Muscle of leg (tissue), 11 donors: ENCODE data around the gene DNAJA2. TPM values are rescaled to one million over a fixed set of nuclear protein-coding genes. Genes with fewer than 3 reads are reported as not detected.
A peak's percentile ranks its signal among the peaks of the same experiment; 100 is the strongest.
"Not testable (repeated sequence)": the region's sequence is repeated elsewhere in the genome, so short reads cannot be mapped to it uniquely, and the experiment has no call there.

ENCODE experiments used
- DNase-seq: peaks from one replicate; pipeline ENCODE4 v3.0.0; 2013
- H3K27ac ChIP-seq: one replicate; pipeline ENCODE4 v1.5.1; 2013; ENCODE audit warnings: mild to moderate bottlenecking, low read length, control low read depth
- H3K27me3 ChIP-seq: one replicate; pipeline ENCODE4 v1.6.1; 2013; ENCODE audit warnings: low read length; ENCODE audit not compliant: control insufficient read depth, insufficient read depth
- H3K36me3 ChIP-seq: one replicate; pipeline ENCODE4 v1.6.1; 2013; ENCODE audit warnings: low read length; ENCODE audit not compliant: control insufficient read depth, insufficient read depth
- H3K4me1 ChIP-seq: one replicate; pipeline ENCODE4 v1.6.1; 2013; ENCODE audit warnings: low read length; ENCODE audit not compliant: control insufficient read depth, insufficient read depth
- H3K4me3 ChIP-seq: one replicate; pipeline ENCODE4 v1.5.1; 2013; ENCODE audit warnings: low read length, control low read depth
- H3K9me3 ChIP-seq: replicated peaks from 2 replicates; pipeline ENCODE4 v1.6.1; 2013; ENCODE audit warnings: low read depth, low read length; ENCODE audit not compliant: control insufficient read depth
- WGBS: methylation state at CpG from one replicate; pipeline ENCODE4 v1.1.5; 2013; ENCODE audit warnings: missing lambda C conversion rate; ENCODE audit not compliant: insufficient coverage; 5-methylcytosine and 5-hydroxymethylcytosine counted together
- polyA plus RNA-seq, 8 donors: library from polyadenylated mRNA; unstranded; fragments of 120-200 nt; gene quantifications; one replicate each; pipeline versions ENCODE4 v1.2.1 to v1.2.3, GENCODE V29; 2013; ENCODE audit warnings: inconsistent platforms in 1 of 8, low replicate concordance in 1 of 8; ENCODE audit not compliant: insufficient read length in 8 of 8, insufficient read depth in 1 of 8
- total RNA-seq: library from RNA; stranded (reverse); fragments of 120-200 nt; gene quantifications from one replicate; pipeline ENCODE4 v1.2.4, GENCODE V29; 2013

The DNAJA2 gene
- total and polyA plus RNA-seq, 9 donors: 39.8 to 56.0 (median 50.6) TPM

- Histone ChIP-seq H3K27me3 (no peaks in the 10 kb centered on the region), H3K9me3 (no peaks in the 10 kb centered on the region), H3K36me3 (peaks cover 60% of the 10 kb centered on the region), H3K27ac (no peak overlapping the region), H3K4me3 (no peak overlapping the region), H3K4me1 (peaks cover 6% of the 10 kb centered on the region)
- no peak for DNase-seq
- no CpG with 5 or more reads among the region's 2 CpGs for WGBS
Measured at GRCh38 chr16:46968063-46968435, 5.4 kb downstream of the DNAJA2 start.

DNA sequence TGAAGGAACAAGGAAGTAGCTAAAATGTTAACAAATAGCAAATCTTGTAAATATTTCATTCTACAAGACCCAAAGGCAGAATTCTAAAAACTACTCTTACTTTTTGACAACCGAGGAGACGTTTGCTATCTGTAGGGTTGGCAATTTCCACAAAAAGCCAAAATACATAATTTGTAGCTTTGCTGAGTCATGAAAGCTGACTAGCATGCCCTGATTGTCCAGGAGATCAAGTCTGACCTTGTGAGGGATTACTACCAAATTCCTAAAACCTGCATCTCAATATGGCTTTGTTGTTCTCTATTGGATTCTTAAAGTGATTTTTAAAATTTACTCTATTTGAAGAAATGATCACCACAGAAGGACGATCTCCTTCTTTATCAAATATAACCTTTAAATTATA lies 10.8 kb downstream of the DNAJA2 start:
- Histone ChIP-seq H3K36me3 (peaks cover 81% of the 10 kb centered on the region), H3K27ac (no peak overlapping the region)
- WGBS: 65% methylated on average over 2 of the region's 3 CpGs

GRCh38 chr16:46961373-46962353 lies 11.8 kb downstream of the DNAJA2 start:
- 83% methylated on average over 1 of the region's 9 CpGs for WGBS
- no peaks in the 10 kb centered on the region for H3K9me3 ChIP-seq
- H3K4me3 ChIP-seq: no peak overlapping the region
- H3K27ac ChIP-seq: no peak overlapping the region
- DNase-seq: peak; percentile 6
- peaks cover 81% of the 10 kb centered on the region for H3K36me3 ChIP-seq
- H3K27me3 ChIP-seq: no peaks in the 10 kb centered on the region
- H3K4me1 ChIP-seq: no peaks in the 10 kb centered on the region

More for the DNA sequence above, 10.8 kb downstream of the DNAJA2 start:
- Histone ChIP-seq H3K4me1 (no peaks in the 10 kb centered on the region), H3K9me3 (no peaks in the 10 kb centered on the region), H3K27me3 (no peaks in the 10 kb centered on the region), H3K4me3 (no peak overlapping the region)
- DNase-seq: no peak

DNA sequence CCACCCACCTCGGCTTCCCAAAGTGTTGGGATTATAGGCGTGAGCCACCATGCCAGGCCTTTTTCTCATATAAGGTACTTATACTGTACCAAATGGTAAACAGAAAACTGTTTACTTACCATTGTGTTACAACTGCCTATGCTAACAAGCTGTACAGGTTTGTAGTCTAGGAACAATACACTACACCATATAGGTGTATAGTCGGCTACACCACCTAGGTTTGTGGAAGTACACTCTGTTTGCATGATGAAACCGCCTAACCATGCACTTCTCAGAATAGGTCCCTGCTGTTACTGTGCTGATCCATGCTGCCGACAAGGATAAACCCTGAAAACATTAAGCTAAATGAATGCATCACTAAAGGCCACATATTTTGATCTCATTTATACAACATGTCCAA lies 18.9 kb downstream of the DNAJA2 start:
- H3K36me3 ChIP-seq: peaks cover 35% of the 10 kb centered on the region
- H3K27ac ChIP-seq: no peak overlapping the region
- DNase-seq: no peak
- no peak overlapping the region for H3K4me3 ChIP-seq
- H3K27me3 ChIP-seq: no peaks in the 10 kb centered on the region
- no peaks in the 10 kb centered on the region for H3K4me1 ChIP-seq
- WGBS: 75% methylated on average over 1 of the region's 5 CpGs
- H3K9me3 ChIP-seq: no peaks in the 10 kb centered on the region

GRCh38 chr16:46950009-46950408 lies 23.5 kb downstream of the DNAJA2 start:
- H3K27ac ChIP-seq: no peak overlapping the region
- H3K4me1 ChIP-seq: no peaks in the 10 kb centered on the region
- no peaks in the 10 kb centered on the region for H3K9me3 ChIP-seq
- DNase-seq: no peak
- no peak overlapping the region for H3K4me3 ChIP-seq
- no peaks in the 10 kb centered on the region for H3K27me3 ChIP-seq
- no CpG with 5 or more reads among the region's 1 CpG for WGBS
- H3K36me3 ChIP-seq: peaks cover 5% of the 10 kb centered on the region

DNA sequence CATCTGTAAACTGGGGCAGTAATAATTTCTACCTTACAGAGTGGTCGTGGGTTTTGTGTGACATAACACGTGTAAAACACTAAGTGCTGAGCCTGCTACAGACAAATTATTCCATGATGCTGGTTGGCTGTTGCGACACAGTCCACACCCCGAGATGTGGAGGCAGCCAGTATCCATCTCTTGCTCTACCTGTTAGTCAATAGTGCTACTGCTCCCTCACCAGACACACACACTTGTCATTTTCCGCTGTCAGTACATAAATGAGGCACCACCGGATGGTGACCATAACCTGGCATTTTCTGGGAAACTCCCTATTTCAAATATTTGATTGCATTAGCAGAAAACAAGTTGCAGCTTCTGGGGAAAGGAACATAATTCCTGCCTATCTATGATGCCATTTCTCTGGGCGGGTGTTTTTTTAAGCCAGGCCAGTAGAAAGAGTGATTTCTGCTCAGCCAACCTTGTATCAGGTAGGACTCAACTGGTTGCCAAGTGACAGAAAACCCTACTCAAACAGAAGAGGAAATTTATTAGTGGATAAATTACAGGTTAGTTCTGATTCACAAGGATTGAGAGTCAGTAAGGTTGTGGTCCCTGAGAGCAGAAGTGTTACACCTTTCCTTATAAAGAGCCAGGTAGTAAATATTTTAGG lies 24.1 kb downstream of the DNAJA2 start:
- Histone ChIP-seq H3K4me1 (no peaks in the 10 kb centered on the region), H3K36me3 (peaks cover under 1% of the 10 kb centered on the region), H3K27ac (no peak overlapping the region), H3K9me3 (no peaks in the 10 kb centered on the region), H3K27me3 (no peaks in the 10 kb centered on the region), H3K4me3 (no peak overlapping the region)
- no peak for DNase-seq
- WGBS: 90% methylated on average over 6 of the region's 7 CpGs

GRCh38 chr16:46948548-46949166 lies 24.8 kb downstream of the DNAJA2 start:
- Histone ChIP-seq H3K4me3 (no peak overlapping the region), H3K36me3 (no peaks in the 10 kb centered on the region), H3K27me3 (no peaks in the 10 kb centered on the region), H3K27ac (no peak overlapping the region), H3K4me1 (no peaks in the 10 kb centered on the region), H3K9me3 (no peaks in the 10 kb centered on the region)
- no CpG with 5 or more reads among the region's 4 CpGs for WGBS
- no peak for DNase-seq

- Histone ChIP-seq H3K27ac (no peak overlapping the region), H3K9me3 (no peaks in the 10 kb centered on the region), H3K4me3 (no peak overlapping the region), H3K4me1 (no peaks in the 10 kb centered on the region), H3K36me3 (no peaks in the 10 kb centered on the region), H3K27me3 (no peaks in the 10 kb centered on the region)
- peak; percentile 18 for DNase-seq
- 83% methylated on average over 6 of the region's 7 CpGs for WGBS
Measured at GRCh38 chr16:46947900-46948547, 25.4 kb downstream of the DNAJA2 start.

DNA sequence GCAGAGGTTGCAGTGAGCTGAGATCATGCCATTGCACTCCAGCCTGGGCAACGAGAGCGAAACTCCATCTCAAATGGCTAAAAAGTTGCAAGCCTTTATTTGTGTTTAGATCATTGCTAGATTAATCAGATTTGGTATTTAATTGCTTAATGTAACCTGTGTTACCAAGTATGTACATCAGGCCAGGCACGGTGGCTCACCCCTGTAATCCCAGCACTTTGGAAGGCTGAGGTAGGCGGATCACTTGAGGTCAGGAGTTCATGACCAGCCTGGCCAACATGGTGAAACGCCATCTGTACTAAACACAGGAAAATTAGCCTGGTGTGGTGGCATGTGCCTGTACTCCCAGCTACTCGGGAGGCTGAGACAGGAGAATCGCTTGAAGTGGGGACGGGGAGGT lies 28.8 kb downstream of the DNAJA2 start:
- not testable (repeated sequence) for H3K27me3 ChIP-seq, H3K4me1 ChIP-seq, H3K36me3 ChIP-seq, H3K9me3 ChIP-seq, DNase-seq, H3K4me3 ChIP-seq, H3K27ac ChIP-seq
- 84% methylated on average over 6 of the region's 8 CpGs for WGBS

GRCh38 chr16:46937536-46937935 lies 35.9 kb downstream of the DNAJA2 start:
- no peaks in the 10 kb centered on the region for H3K4me1 ChIP-seq
- no peaks in the 10 kb centered on the region for H3K36me3 ChIP-seq
- no peaks in the 10 kb centered on the region for H3K27me3 ChIP-seq
- no peak for DNase-seq
- H3K9me3 ChIP-seq: no peaks in the 10 kb centered on the region
- no peak overlapping the region for H3K27ac ChIP-seq
- no peak overlapping the region for H3K4me3 ChIP-seq
